K562 (cell line): ENCODE results near the gene TRPV5. TPM values are rescaled to one million over a fixed set of nuclear protein-coding genes. Genes with fewer than 3 reads are reported as not detected.

ENCODE experiments used
- CC2D1A ChIP-seq: fragments of 450-650 bp; IDR thresholded peaks from 2 replicates; pipeline ENCODE4 v1.6.1; 2017; ENCODE audit warnings: mild to moderate bottlenecking
- CEBPG ChIP-seq, 3 experiments: fragments of 200-800 bp in 1 of 3; sonication (Bioruptor generic) in 1 of 3; sonication (generic) in 1 of 3; formaldehyde crosslinking in 1 of 3; IDR thresholded peaks in 2 of 3; conservative IDR thresholded peaks in 1 of 3; 2 replicates each; pipeline versions ENCODE4 v1.6.1 to v1.8.0; 2016 to 2022; ENCODE audit warnings: missing compliant biosample characterization in 2 of 3, missing genetic modification characterization in 2 of 3, mild to moderate bottlenecking in 1 of 3, missing genetic modification reagents in 1 of 3
- EP400 ChIP-seq: fragments of 450-650 bp; IDR thresholded peaks from 2 replicates; pipeline ENCODE4 v1.6.1; 2017; ENCODE audit warnings: antibody characterized with exemption, mild to moderate bottlenecking, moderate library complexity
- FOXM1 ChIP-seq, 2 experiments: fragments of 450-650 bp in 1 of 2; sonication (generic) in 1 of 2; formaldehyde crosslinking in 1 of 2; IDR thresholded peaks; 2 replicates each; pipeline versions ENCODE4 v1.6.1 to v1.9.0; 2017 to 2022; ENCODE audit warnings: low read depth in 2 of 2, mild to moderate bottlenecking in 2 of 2, missing genetic modification reagents in 1 of 2, moderate library complexity in 1 of 2
- HIVEP1 ChIP-seq: fragments of 250-450 bp; sonication (Bioruptor Pico); IDR thresholded peaks from 2 replicates; pipeline ENCODE4 v1.4.0; 2020; ENCODE audit warnings: mild to moderate bottlenecking
- KDM1A ChIP-seq, 2 experiments: fragments of 450-650 bp; IDR thresholded peaks; 2 replicates each; pipeline ENCODE4 v1.6.1; 2016; ENCODE audit warnings: mild to moderate bottlenecking in 2 of 2
- MYC ChIP-seq, 2 experiments: fragments of 250-450 bp in 1 of 2; sonication (Bioruptor Pico) in 1 of 2; IDR thresholded peaks; 2 replicates each; pipeline versions ENCODE4 v1.5.1 to v1.6.1; 2012 to 2021; ENCODE audit warnings: low read depth in 2 of 2, borderline replicate concordance in 1 of 2, improper control_type of control experiment in 1 of 2, low read length in 1 of 2, mild to moderate bottlenecking in 1 of 2, moderate library complexity in 1 of 2
- NUFIP1 ChIP-seq: fragments of 450-650 bp; IDR thresholded peaks from 2 replicates; pipeline ENCODE4 v1.6.1; 2018; ENCODE audit not compliant: partially characterized antibody
- TRIM24 ChIP-seq, 2 experiments: fragments of 450-650 bp; IDR thresholded peaks; 2 replicates each; pipeline ENCODE4 v1.6.1; 2016
- ZBTB34 ChIP-seq: fragments of 250-450 bp; sonication (Bioruptor Pico); IDR thresholded peaks from 2 replicates; pipeline ENCODE4 v1.8.0; 2021; ENCODE audit warnings: mild to moderate bottlenecking, moderate library complexity
- ZNF140 ChIP-seq: fragments of 250-450 bp; sonication (Bioruptor Pico); IDR thresholded peaks from 2 replicates; pipeline ENCODE4 v1.8.0; 2021; ENCODE audit warnings: moderate library complexity, mild to moderate bottlenecking, inconsistent platforms
- ZNF239 ChIP-seq: fragments of 250-450 bp; sonication (Bioruptor Pico); IDR thresholded peaks from 2 replicates; pipeline ENCODE4 v1.4.0; 2020; ENCODE audit warnings: mild to moderate bottlenecking
- polyA plus RNA-seq, 8 experiments: library from polyadenylated mRNA; depleted of rRNA in 4 of 8; stranded (reverse) in 5 of 8; unstranded in 3 of 8; fragments of >200 nt; fragmentation: Nextera tagmentation in 2 of 8; fragmentation: Illumina TruSeq in 1 of 8; extraction: Ambion mirVana in 2 of 8; extraction: Trizol in 1 of 8; gene quantifications; 2 replicates each; pipeline versions ENCODE4 v1.2.1 to v1.2.3, GENCODE V29; 2011 to 2014; ENCODE audit warnings: inconsistent platforms in 1 of 8, missing spikeins in 1 of 8
- total RNA-seq, 7 experiments: library from RNA; depleted of rRNA in 6 of 7; stranded (reverse); fragments of >200 nt in 6 of 7; fragmentation: Illumina TruSeq in 2 of 7; extraction: Trizol in 2 of 7; gene quantifications; 2 replicates each; pipeline versions ENCODE4 v1.2.1 to v1.2.3, GENCODE V29; 2011 to 2021; ENCODE audit warnings: low replicate concordance in 1 of 7
- TF ChIP-seq, protein P1 (sequence below): fragments of 450-650 bp; IDR thresholded peaks from 2 replicates; pipeline ENCODE4 v1.7.0; 2016; ENCODE audit warnings: borderline replicate concordance
- TF ChIP-seq, protein P2 (sequence below): fragments of 450-650 bp; formaldehyde crosslinking; IDR thresholded peaks from 2 replicates; pipeline ENCODE4 v1.4.0; 2022; ENCODE audit warnings: mild to moderate bottlenecking, moderate library complexity

The TRPV5 gene
- total and polyA plus RNA-seq, 9 of the 15 experiments (the other 6 are each of a cell fraction or from before 2014, with no cell fraction given), result not detected

- TF ChIP-seq EP400 (peak; percentile 55; the same call in 1 of the 2 replicates), FOXM1 (IDR thresholded peaks at IDR 0.05; ENCODE audit: low read depth) (no peak), FOXM1 (CRISPR knock-in tag; IDR thresholded peaks at IDR 0.05; ENCODE audit: low read depth) (no peak), CEBPG (CRISPR knock-in tag; IDR thresholded peaks at IDR 0.05) (peak; percentile 85), CEBPG (tag; conservative IDR thresholded peaks at IDR 0.05 in 1 of 2, IDR thresholded peaks at IDR 0.05 in 1 of 2) (peak; percentile 29 to 66; a peak in 2 of 4 replicates), KDM1A (IDR thresholded peaks at IDR 0.05) (no peak), CC2D1A (no peak), NUFIP1 (no peak), MYC (IDR thresholded peaks at IDR 0.05; ENCODE audit: low read depth, low read length) (peak; percentile 84), MYC (CRISPR knock-in tag; IDR thresholded peaks at IDR 0.05; ENCODE audit: borderline replicate concordance, low read depth) (peak; percentile 87; the same call in 1 of the 2 replicates), TRIM24 (IDR thresholded peaks at IDR 0.05) (peak in 1 of 2 experiments; percentile 8; a peak in 1 of 4 replicates), HIVEP1 (CRISPR knock-in tag) (no peak), ZNF140 (CRISPR knock-in tag) (no peak), ZBTB34 (CRISPR knock-in tag) (no peak), ZNF239 (CRISPR knock-in tag) (no peak)
- TF ChIP-seq, protein P1, sequence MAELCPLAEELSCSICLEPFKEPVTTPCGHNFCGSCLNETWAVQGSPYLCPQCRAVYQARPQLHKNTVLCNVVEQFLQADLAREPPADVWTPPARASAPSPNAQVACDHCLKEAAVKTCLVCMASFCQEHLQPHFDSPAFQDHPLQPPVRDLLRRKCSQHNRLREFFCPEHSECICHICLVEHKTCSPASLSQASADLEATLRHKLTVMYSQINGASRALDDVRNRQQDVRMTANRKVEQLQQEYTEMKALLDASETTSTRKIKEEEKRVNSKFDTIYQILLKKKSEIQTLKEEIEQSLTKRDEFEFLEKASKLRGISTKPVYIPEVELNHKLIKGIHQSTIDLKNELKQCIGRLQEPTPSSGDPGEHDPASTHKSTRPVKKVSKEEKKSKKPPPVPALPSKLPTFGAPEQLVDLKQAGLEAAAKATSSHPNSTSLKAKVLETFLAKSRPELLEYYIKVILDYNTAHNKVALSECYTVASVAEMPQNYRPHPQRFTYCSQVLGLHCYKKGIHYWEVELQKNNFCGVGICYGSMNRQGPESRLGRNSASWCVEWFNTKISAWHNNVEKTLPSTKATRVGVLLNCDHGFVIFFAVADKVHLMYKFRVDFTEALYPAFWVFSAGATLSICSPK, result no peak
- TF ChIP-seq, protein P2, sequence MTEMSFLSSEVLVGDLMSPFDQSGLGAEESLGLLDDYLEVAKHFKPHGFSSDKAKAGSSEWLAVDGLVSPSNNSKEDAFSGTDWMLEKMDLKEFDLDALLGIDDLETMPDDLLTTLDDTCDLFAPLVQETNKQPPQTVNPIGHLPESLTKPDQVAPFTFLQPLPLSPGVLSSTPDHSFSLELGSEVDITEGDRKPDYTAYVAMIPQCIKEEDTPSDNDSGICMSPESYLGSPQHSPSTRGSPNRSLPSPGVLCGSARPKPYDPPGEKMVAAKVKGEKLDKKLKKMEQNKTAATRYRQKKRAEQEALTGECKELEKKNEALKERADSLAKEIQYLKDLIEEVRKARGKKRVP (CRISPR knock-in tag), result peak; percentile 69
Measured at GRCh38 chr7:142883571-142884285, 49.8 kb downstream of the TRPV5 start (continued).
